Thyroid gland (tissue), 4 donors: ENCODE results near the gene TAF6.
A peak's percentile ranks its signal among the peaks of the same experiment; 100 is the strongest.

ENCODE experiments used
- CTCF ChIP-seq, 6 experiments: fragments of 200-600 bp in 3 of 6; fragments of 450-650 bp in 3 of 6; sonication (generic) in 3 of 6; IDR thresholded peaks; one replicate each; pipeline ENCODE4 v1.5.1; 2016 to 2019; ENCODE audit warnings: antibody characterized with exemption in 6 of 6, mild to moderate bottlenecking in 2 of 6, inconsistent platforms in 1 of 6, moderate library complexity in 1 of 6
- POLR2A ChIP-seq, 2 donors: fragments of 450-650 bp; IDR thresholded peaks; one replicate each; pipeline ENCODE4 v1.6.1; 2017; ENCODE audit warnings: antibody characterized with exemption in 2 of 2, mild to moderate bottlenecking in 2 of 2, moderate library complexity in 1 of 2

GRCh38 chr7:100130608-100131453 lies 11.7 kb upstream of the TAF6 start:
- TF ChIP-seq CTCF (IDR thresholded peaks at IDR 0.05) (peak; percentile 59 to 95 (median 78)), POLR2A (IDR thresholded peaks at IDR 0.05) (no peak)
